ENCODE data around the gene PLA2G12A.

GRCh38 chr4:109662116-109662515, 67.8 kb downstream of the PLA2G12A start:
- no peak for TF ChIP-seq CTCF (IDR thresholded peaks at IDR 0.05; ENCODE audit: insufficient read depth, low read length, poor library complexity, severe bottlenecking)
- TF ChIP-seq EZH2phosphoT487 (conservative IDR thresholded peaks at IDR 0.05; ENCODE audit: low read length) = no peak

Data from SU-DHL-6 (cell line).